H1 (cell line): ENCODE results near the gene LYRM4.

ENCODE experiments used
- BCL11A ChIP-seq, 2 experiments: IDR thresholded peaks; one replicate each; pipeline ENCODE4 v1.6.1; 2011; ENCODE audit warnings: low read depth in 2 of 2, low read length in 2 of 2, mild to moderate bottlenecking in 2 of 2
- CBX5 ChIP-seq: fragments of 300-800, 300-1000 bp; sonication (generic); IDR thresholded peaks from 2 replicates; pipeline ENCODE4 v1.7.1; 2016; ENCODE audit warnings: antibody characterized with exemption, low read length, low read depth
- CBX8 ChIP-seq: fragments of 300-800, 300-1000 bp; sonication (generic); IDR thresholded peaks from 2 replicates; pipeline ENCODE4 v1.7.1; 2016; ENCODE audit warnings: low read depth, low read length, borderline replicate concordance
- CTCF ChIP-seq, 3 experiments: IDR thresholded peaks; 1 replicate in 2 of 3; 2 replicates in 1 of 3; pipeline versions ENCODE4 v1.5.1 to v1.6.1; 2011; ENCODE audit warnings: low read length in 3 of 3, mild to moderate bottlenecking in 3 of 3, inconsistent platforms in 2 of 3, low read depth in 1 of 3, moderate library complexity in 1 of 3; ENCODE audit not compliant: insufficient read depth in 1 of 3; ENCODE audit errors: control extremely low read depth in 1 of 3
- FOSL1 ChIP-seq: IDR thresholded peaks from 2 replicates; pipeline ENCODE4 v1.6.1; 2011; ENCODE audit warnings: mild to moderate bottlenecking, low read depth, low read length, moderate library complexity; ENCODE audit not compliant: insufficient read depth
- POLR2A ChIP-seq, 2 experiments: IDR thresholded peaks; 1 replicate in 1 of 2; 2 replicates in 1 of 2; pipeline ENCODE4 v1.6.1; 2011; ENCODE audit warnings: low read depth in 2 of 2, low read length in 2 of 2, mild to moderate bottlenecking in 2 of 2; ENCODE audit errors: control extremely low read depth in 1 of 2
- RXRA ChIP-seq: IDR thresholded peaks from 2 replicates; pipeline ENCODE4 v1.6.1; 2011; ENCODE audit warnings: low read depth, mild to moderate bottlenecking, low read length, moderate library complexity; ENCODE audit not compliant: insufficient read depth
- SP4 ChIP-seq: IDR thresholded peaks from 2 replicates; pipeline ENCODE4 v1.6.1; 2012; ENCODE audit warnings: low read length, inconsistent platforms
- YY1 ChIP-seq: IDR thresholded peaks from 2 replicates; pipeline ENCODE4 v1.6.1; 2011; ENCODE audit warnings: low read depth, mild to moderate bottlenecking, low read length

DNA sequence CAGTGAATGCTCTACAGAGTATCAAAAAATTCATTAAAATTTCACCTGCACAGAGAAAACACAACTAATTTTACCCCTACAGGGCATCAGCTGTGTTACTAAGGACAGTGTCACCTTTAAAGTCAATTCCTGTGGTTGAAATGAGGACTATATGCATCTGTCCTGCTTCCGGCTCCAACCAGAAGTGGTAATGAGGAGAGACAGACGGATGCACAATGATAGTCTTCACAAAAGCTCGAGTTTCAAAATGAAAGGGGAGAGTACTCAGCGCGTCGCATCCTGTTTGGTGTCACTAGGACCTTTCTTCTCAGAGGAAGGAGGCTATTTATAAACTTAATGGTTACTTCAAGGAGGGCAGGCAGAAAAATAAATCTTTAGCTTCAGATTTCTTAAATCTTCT is 86.5 kb downstream of the LYRM4 start:
- no peak for TF ChIP-seq CBX8
- TF ChIP-seq CTCF (IDR thresholded peaks at IDR 0.05; ENCODE audit: control extremely low read depth in 1 of 3, insufficient read depth in 1 of 3, low read depth in 1 of 3, low read length in 3 of 3) = no peak
- no peak for TF ChIP-seq FOSL1
- TF ChIP-seq YY1 = no peak
- TF ChIP-seq POLR2A (IDR thresholded peaks at IDR 0.05; ENCODE audit: control extremely low read depth in 1 of 2, low read depth in 2 of 2, low read length in 2 of 2) = no peak
- TF ChIP-seq SP4 = no peak
- TF ChIP-seq CBX5 = no peak
- no peak for TF ChIP-seq RXRA
- no peak for TF ChIP-seq BCL11A (IDR thresholded peaks at IDR 0.05; ENCODE audit: low read depth in 2 of 2, low read length in 2 of 2)
